GM21515 (cell line): ENCODE data around the gene ZNHIT2.

Experiments
- ATAC-seq: cut with Tn5 transposase; IDR thresholded peaks from one replicate; pipeline ENCODE4 v1.9.1; 2021; ENCODE audit not compliant: unreplicated experiment

The ZNHIT2 gene

GRCh38 chr11:65134240-65134951, 16.9 kb upstream of the ZNHIT2 start, which contains the start of gene SYVN1:
TSS of gene SYVN1 (minus strand) at chr11:65134519. CDS start at chr11:65133601, 918 bp downstream.
- peak; percentile 58 for ATAC-seq

GRCh38 chr11:65133724-65134123, 16.2 kb upstream of the ZNHIT2 start:
- no peak for ATAC-seq

- no peak for ATAC-seq
These were observed 15.6 kb upstream of the ZNHIT2 start for GRCh38 chr11:65132988-65133700.

GRCh38 chr11:65132238-65132987, 14.9 kb upstream of the ZNHIT2 start:
- ATAC-seq = peak; percentile 26

GRCh38 chr11:65131895-65132237, 14.4 kb upstream of the ZNHIT2 start:
- ATAC-seq = no peak

GRCh38 chr11:65131417-65131776, 13.9 kb upstream of the ZNHIT2 start:
- no peak for ATAC-seq

GRCh38 chr11:65130631-65131416, 13.3 kb upstream of the ZNHIT2 start:
- no peak for ATAC-seq

GRCh38 chr11:65129649-65130441, 12.3 kb upstream of the ZNHIT2 start:
- ATAC-seq = no peak

- no peak for ATAC-seq
These were observed 11.0 kb upstream of the ZNHIT2 start for GRCh38 chr11:65128182-65129145.

GRCh38 chr11:65127473-65128181, 10.1 kb upstream of the ZNHIT2 start:
- ATAC-seq = no peak

GRCh38 chr11:65126624-65127274, 9.2 kb upstream of the ZNHIT2 start:
- no peak for ATAC-seq

GRCh38 chr11:65125197-65126056, 7.9 kb upstream of the ZNHIT2 start:
- no peak for ATAC-seq

- no peak for ATAC-seq
These were observed 7.1 kb upstream of the ZNHIT2 start for GRCh38 chr11:65124480-65125196.

GRCh38 chr11:65121865-65122696, 4.6 kb upstream of the ZNHIT2 start, which contains the start of the genes FAU and MRPL49:
TSS of gene FAU (minus strand) at chr11:65122134. CDS start at chr11:65121813, 321 bp downstream.
TSS of gene MRPL49 (plus strand) at chr11:65122321. CDS start at chr11:65122347, 26 bp downstream.
- peak; percentile 59 for ATAC-seq

GRCh38 chr11:65121447-65121864, 4.0 kb upstream of the ZNHIT2 start:
- no peak for ATAC-seq
